Type B pancreatic cell (in vitro differentiated cells): ENCODE measurements around the gene PNMA5. TPM values are rescaled to one million over a fixed set of nuclear protein-coding genes. Genes with fewer than 3 reads are reported as not detected.
"Not testable (repeated sequence)": the region's sequence is repeated elsewhere in the genome, so short reads cannot be mapped to it uniquely, and the experiment has no call there.

Experiments
- DNase-seq: peaks from one replicate; pipeline ENCODE4 v3.0.0; 2021; ENCODE audit warnings: mixed read lengths; ENCODE audit not compliant: unreplicated experiment; ENCODE audit errors: extremely low spot score
- H3K27ac Mint-ChIP-seq: 2 replicates; pipeline ENCODE4 v1.8.0; 2021; ENCODE audit warnings: mild to moderate bottlenecking, mixed read lengths
- H3K27me3 Mint-ChIP-seq: 2 replicates; pipeline ENCODE4 v1.8.0; 2021; ENCODE audit warnings: mixed read lengths
- H3K36me3 Mint-ChIP-seq: 2 replicates; pipeline ENCODE4 v1.8.0; 2021; ENCODE audit warnings: mixed read lengths
- H3K4me1 Mint-ChIP-seq: one replicate; pipeline ENCODE4 v1.8.0; 2021; ENCODE audit warnings: mixed read lengths; ENCODE audit not compliant: unreplicated experiment
- H3K4me3 Mint-ChIP-seq: 2 replicates; pipeline ENCODE4 v1.8.0; 2021; ENCODE audit warnings: mild to moderate bottlenecking, mixed read lengths
- H3K9me3 Mint-ChIP-seq: 2 replicates; pipeline ENCODE4 v1.8.0; 2021; ENCODE audit warnings: mixed read lengths
- CTCF ChIP-seq: fragments of 200-600 bp; sonication (generic); conservative IDR thresholded peaks from 2 replicates; pipeline ENCODE4 v1.5.0; 2021; ENCODE audit warnings: antibody characterized with exemption, mild to moderate bottlenecking
- long read RNA-seq: library from polyadenylated mRNA; unstranded; transcript quantifications from one replicate; pipeline ENCODE4 v2.0.0, GENCODE V29; 2020
- total RNA-seq: library from RNA; stranded (reverse); gene quantifications from 2 replicates; pipeline ENCODE4 v1.2.1, GENCODE V29; 2021; ENCODE audit warnings: low replicate concordance

Gene PNMA5
- total RNA-seq, result 0.22 TPM in 1 of 2 replicates, not detected in the other
- long read RNA-seq, result 0 reads

DNA sequence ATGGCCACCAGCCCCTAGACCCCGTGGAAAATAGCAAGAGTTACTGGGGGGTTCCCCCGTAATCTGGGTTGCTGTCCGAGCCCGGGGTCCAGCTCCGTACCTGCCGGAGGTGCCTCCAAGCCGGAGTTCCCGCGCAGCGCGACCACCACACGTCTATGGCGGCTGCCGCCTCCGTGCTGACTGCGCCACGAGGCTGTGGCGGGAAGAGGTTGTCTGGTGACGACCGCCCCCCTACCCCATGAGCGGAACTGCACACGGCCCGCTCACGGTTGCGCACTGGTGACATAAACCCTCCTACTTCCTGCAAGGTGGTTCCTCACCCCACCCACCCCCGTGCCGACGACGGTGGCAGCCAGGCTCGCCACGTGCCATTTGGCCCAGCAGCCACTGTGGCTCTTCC is at the start of gene PNMA5:
Gene PNMA5, minus strand, starts transcription at position 184 of the 400 bp plus-strand sequence. CDS start 2,518 bp downstream, outside the sequence.
- no peak within 1 kb of the TSS for H3K27ac Mint-ChIP-seq
- H3K4me3 Mint-ChIP-seq, result no peak within 1 kb of the TSS
- H3K4me1 Mint-ChIP-seq, result no peaks in the 10 kb centered on the region
- no peak for TF ChIP-seq CTCF
- H3K36me3 Mint-ChIP-seq, result no peaks in the 10 kb centered on the region
- H3K9me3 Mint-ChIP-seq, result no peaks in the 10 kb centered on the region
- H3K27me3 Mint-ChIP-seq, result no peaks in the 10 kb centered on the region
- DNase-seq, result no peak

GRCh38 chrX:153032397-153033118 is 38.6 kb upstream of the PNMA5 start:
- DNase-seq, result peak; percentile 82

GRCh38 chrX:153030801-153031200 is 36.9 kb upstream of the PNMA5 start:
- Mint-ChIP-seq H3K36me3 (no peaks in the 10 kb centered on the region), H3K27me3 (no peaks in the 10 kb centered on the region), H3K4me1 (no peaks in the 10 kb centered on the region), H3K4me3 (no peak overlapping the region), H3K27ac (no peak overlapping the region), H3K9me3 (no peaks in the 10 kb centered on the region)
- no peak for TF ChIP-seq CTCF
- DNase-seq, result no peak

More at GRCh38 chrX:153032397-153033118, 38.6 kb upstream of the PNMA5 start:
- H3K4me1 Mint-ChIP-seq, result no peaks in the 10 kb centered on the region
- TF ChIP-seq CTCF, result peak; percentile 87
- no peaks in the 10 kb centered on the region for H3K9me3 Mint-ChIP-seq
- H3K36me3 Mint-ChIP-seq, result no peaks in the 10 kb centered on the region
- H3K27ac Mint-ChIP-seq, result no peak overlapping the region
- H3K27me3 Mint-ChIP-seq, result no peaks in the 10 kb centered on the region
- peak overlapping the region; percentile 65 for H3K4me3 Mint-ChIP-seq

DNA sequence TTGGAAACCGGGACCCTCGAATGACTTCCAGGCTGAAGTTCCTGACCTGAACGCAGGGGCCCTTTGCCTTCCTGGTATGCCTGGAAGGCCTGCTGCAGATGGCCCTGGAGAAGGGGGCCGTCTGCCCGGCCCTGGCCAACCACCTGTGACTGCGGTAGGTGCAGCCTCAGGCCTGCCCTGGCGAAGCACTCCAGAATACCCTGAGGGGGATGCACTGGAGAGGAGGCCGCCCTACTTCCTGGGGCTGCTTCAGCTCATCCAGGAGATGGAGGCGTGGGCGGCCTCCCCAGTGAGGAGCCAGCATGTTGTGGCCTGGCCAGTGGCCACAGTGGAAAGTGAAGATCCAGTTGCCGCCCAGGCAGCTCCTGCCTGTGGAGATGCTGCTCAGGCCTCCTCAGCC is 36.0 kb upstream of the PNMA5 start:
- Mint-ChIP-seq H3K27ac (no peak overlapping the region), H3K36me3 (no peaks in the 10 kb centered on the region), H3K9me3 (peaks cover 5% of the 10 kb centered on the region), H3K27me3 (no peaks in the 10 kb centered on the region), H3K4me3 (no peak overlapping the region), H3K4me1 (no peaks in the 10 kb centered on the region)
- TF ChIP-seq CTCF, result no peak
- no peak for DNase-seq

DNA sequence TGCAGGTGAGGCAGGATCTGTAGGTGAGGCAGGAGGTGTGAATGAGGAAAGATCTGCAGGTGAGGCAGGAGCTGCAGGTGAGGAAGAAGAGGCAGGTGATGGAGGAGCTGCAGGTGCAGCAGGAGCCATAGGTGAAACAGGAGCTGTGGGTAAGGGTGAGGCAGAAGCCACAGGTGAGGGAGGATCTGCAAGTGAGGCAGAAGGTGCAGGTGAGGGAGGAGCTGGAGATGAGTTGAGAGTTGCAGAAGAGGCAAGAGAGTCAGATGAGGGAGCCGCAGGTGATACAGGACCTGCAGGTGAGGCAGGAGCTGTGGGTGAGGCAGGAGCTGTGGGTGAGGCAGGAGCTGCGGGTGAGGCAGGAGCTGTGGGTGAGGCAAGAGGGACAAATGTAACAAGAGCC is 35.2 kb upstream of the PNMA5 start:
- no peak for TF ChIP-seq CTCF
- Mint-ChIP-seq H3K27me3 (no peaks in the 10 kb centered on the region), H3K4me3 (no peak overlapping the region), H3K27ac (peak overlapping the region; percentile 61), H3K9me3 (peaks cover 5% of the 10 kb centered on the region), H3K36me3 (no peaks in the 10 kb centered on the region), H3K4me1 (no peaks in the 10 kb centered on the region)
- no peak for DNase-seq

DNA sequence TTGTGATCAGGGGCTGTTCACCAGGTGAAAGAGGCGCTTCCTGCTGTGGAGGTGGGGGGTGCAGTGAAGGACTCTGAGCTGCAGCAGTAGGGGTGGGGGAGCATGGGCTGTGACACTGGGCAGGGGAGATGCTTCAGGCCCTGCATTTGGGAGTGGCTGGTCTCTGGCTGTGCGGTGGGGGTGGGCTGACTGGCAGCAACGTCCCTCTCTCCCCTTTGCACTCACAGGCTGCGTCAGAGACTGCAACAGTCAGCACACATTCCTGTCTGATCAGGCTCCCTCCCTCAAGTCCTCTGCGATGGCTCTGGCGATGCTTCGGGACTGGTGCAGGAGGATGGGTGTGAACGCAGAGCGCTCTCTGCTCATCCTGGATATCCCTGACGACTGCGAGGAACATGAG is 34.6 kb upstream of the PNMA5 start:
- DNase-seq, H3K9me3 Mint-ChIP-seq, H3K4me1 Mint-ChIP-seq, H3K36me3 Mint-ChIP-seq, H3K4me3 Mint-ChIP-seq, H3K27me3 Mint-ChIP-seq, H3K27ac Mint-ChIP-seq: not testable (repeated sequence)

DNA sequence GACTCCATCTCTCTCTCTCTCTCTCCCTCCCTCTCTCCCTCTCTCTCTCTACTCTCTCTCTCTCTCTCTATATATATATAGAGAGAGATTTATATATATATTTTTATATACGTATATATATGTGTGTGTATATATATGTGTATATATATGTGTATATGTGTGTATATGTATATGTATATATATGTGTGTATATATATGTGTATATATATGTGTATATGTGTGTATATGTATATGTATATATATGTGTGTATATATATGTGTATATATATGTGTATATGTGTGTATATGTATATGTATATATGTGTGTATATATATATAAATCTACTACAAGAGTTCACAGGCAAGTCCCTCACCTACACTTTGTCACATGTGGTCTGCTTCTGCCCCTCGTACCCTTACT is 32.6 kb upstream of the PNMA5 start:
- H3K27ac Mint-ChIP-seq, result not testable (repeated sequence)

More for the DNA sequence above, 32.6 kb upstream of the PNMA5 start:
- H3K4me3 Mint-ChIP-seq, H3K9me3 Mint-ChIP-seq, DNase-seq, H3K36me3 Mint-ChIP-seq, H3K4me1 Mint-ChIP-seq, H3K27me3 Mint-ChIP-seq: not testable (repeated sequence)
